ENCODE measurements around the gene STAT2. TPM values are rescaled to one million over a fixed set of nuclear protein-coding genes. Genes with fewer than 3 reads are reported as not detected.

The STAT2 gene
- total and polyA plus RNA-seq, 2 of the 13 experiments (the other 11 are each of a cell fraction or from before 2014, with no cell fraction given), result 43.5 to 84.6 TPM

- peak; percentile 44; the same call in 1 of the 2 replicates for TF ChIP-seq SKIL (CRISPR knock-in tag; IDR thresholded peaks at IDR 0.05; ENCODE audit: borderline replicate concordance)
- TF ChIP-seq ATF4 (CRISPR knock-in tag; IDR thresholded peaks at IDR 0.05), result no peak
- TF ChIP-seq SNAI1 (CRISPR knock-in tag; IDR thresholded peaks at IDR 0.05; ENCODE audit: borderline replicate concordance), result no peak
- TF ChIP-seq ZNF761 (CRISPR knock-in tag; conservative IDR thresholded peaks at IDR 0.05), result no peak
- no peak for TF ChIP-seq CBFB (CRISPR knock-in tag; IDR thresholded peaks at IDR 0.05)
- peak; percentile 47; the same call in 1 of the 2 replicates for TF ChIP-seq HNF4G (IDR thresholded peaks at IDR 0.05; ENCODE audit: borderline replicate concordance, low read depth, low read length)
- 0 out of 2 replicates have a peak, but pooled peaks have one; percentile 28 for TF ChIP-seq HNF4G (CRISPR knock-in tag; IDR thresholded peaks at IDR 0.05; ENCODE audit: borderline replicate concordance, low read depth)
- TF ChIP-seq AFF4 (CRISPR knock-in tag; IDR thresholded peaks at IDR 0.05), result no peak
- no peak for TF ChIP-seq ZIK1 (CRISPR knock-in tag; IDR thresholded peaks at IDR 0.05; ENCODE audit: borderline replicate concordance, low read depth)
- TF ChIP-seq PITX1 (CRISPR knock-in tag; IDR thresholded peaks at IDR 0.05), result peak; percentile 98
- TF ChIP-seq ZNF619 (CRISPR knock-in tag; IDR thresholded peaks at IDR 0.05), result no peak
- TF ChIP-seq ZNF691 (CRISPR knock-in tag; IDR thresholded peaks at IDR 0.05; ENCODE audit: borderline replicate concordance, low read depth), result no peak
- no peak for TF ChIP-seq ZBTB34 (CRISPR knock-in tag; IDR thresholded peaks at IDR 0.05)
Observed at GRCh38 chr12:56362130-56363059, 2.5 kb upstream of the STAT2 start, which contains the start of gene APOF (continued).
